K562 (cell line): Measurements from ENCODE around the gene ZSWIM3. TPM values are rescaled to one million over a fixed set of nuclear protein-coding genes. Genes with fewer than 3 reads are reported as not detected.
A peak's percentile ranks its signal among the peaks of the same experiment; 100 is the strongest.

Source experiments
- DMBX1 ChIP-seq: fragments of 250-450 bp; sonication (Bioruptor Pico); IDR thresholded peaks from 2 replicates; pipeline ENCODE4 v1.8.0; 2022; ENCODE audit warnings: inconsistent platforms, mild to moderate bottlenecking, moderate library complexity, borderline replicate concordance
- EWSR1 ChIP-seq: fragments of 450-650 bp; IDR thresholded peaks from 2 replicates; pipeline ENCODE4 v1.6.1; 2018; ENCODE audit warnings: borderline replicate concordance, mild to moderate bottlenecking, low read depth, moderate library complexity; ENCODE audit not compliant: partially characterized antibody
- EZH2 ChIP-seq: IDR thresholded peaks from 2 replicates; pipeline ENCODE4 v1.6.1; 2012; ENCODE audit warnings: low read depth, mild to moderate bottlenecking, inconsistent platforms, low read length, borderline replicate concordance
- FUS ChIP-seq: fragments of 200-400 bp; formaldehyde crosslinking; optimal IDR thresholded peaks from 2 replicates; pipeline ENCODE3; 2017; ENCODE audit warnings: low read depth, low read length
- MTA1 ChIP-seq: fragments of 450-650 bp; IDR thresholded peaks from 2 replicates; pipeline ENCODE4 v1.6.1; 2017; ENCODE audit warnings: borderline replicate concordance
- MYC ChIP-seq, 2 experiments: fragments of 250-450 bp in 1 of 2; sonication (Bioruptor Pico) in 1 of 2; IDR thresholded peaks; 2 replicates each; pipeline versions ENCODE4 v1.5.1 to v1.6.1; 2012 to 2021; ENCODE audit warnings: low read depth in 2 of 2, borderline replicate concordance in 1 of 2, improper control_type of control experiment in 1 of 2, low read length in 1 of 2, mild to moderate bottlenecking in 1 of 2, moderate library complexity in 1 of 2
- RAD21 ChIP-seq, 2 experiments: fragments of 250-450 bp in 1 of 2; fragments of 450-650 bp in 1 of 2; sonication (Bioruptor Pico) in 1 of 2; formaldehyde crosslinking in 1 of 2; IDR thresholded peaks in 1 of 2; conservative IDR thresholded peaks in 1 of 2; 2 replicates each; pipeline versions ENCODE4 v1.4.0 to v1.8.0; 2020 to 2022; ENCODE audit warnings: mild to moderate bottlenecking in 2 of 2, moderate library complexity in 1 of 2
- SMARCC2 ChIP-seq: fragments of 450-650 bp; IDR thresholded peaks from 2 replicates; pipeline ENCODE4 v1.6.1; 2017; ENCODE audit warnings: antibody characterized with exemption, moderate library complexity, mild to moderate bottlenecking, low read depth
- TCFL5 ChIP-seq: fragments of 250-450 bp; sonication (Bioruptor Pico); conservative IDR thresholded peaks from 2 replicates; pipeline ENCODE4 v1.6.1; 2021; ENCODE audit warnings: mild to moderate bottlenecking, moderate library complexity, matching md5 sums
- YY1 ChIP-seq, 3 experiments: IDR thresholded peaks; 2 replicates each; pipeline ENCODE4 v1.6.1; 2011; ENCODE audit warnings: low read length in 2 of 3, mild to moderate bottlenecking in 2 of 3, moderate library complexity in 2 of 3, borderline replicate concordance in 1 of 3, control low read depth in 1 of 3, low read depth in 1 of 3; ENCODE audit not compliant: insufficient read depth in 3 of 3, insufficient replicate concordance in 2 of 3, control insufficient read depth in 1 of 3, insufficient read length in 1 of 3; ENCODE audit errors: extremely low read depth in 1 of 3
- ZC3H8 ChIP-seq: fragments of 450-650 bp; IDR thresholded peaks from 2 replicates; pipeline ENCODE4 v1.6.1; 2017
- ZFP36 ChIP-seq: fragments of 150-350 bp; IDR thresholded peaks from 2 replicates; pipeline ENCODE4 v1.6.1; 2018; ENCODE audit warnings: low read length, low read depth; ENCODE audit not compliant: partially characterized antibody
- ZNF384 ChIP-seq: IDR thresholded peaks from 2 replicates; pipeline ENCODE4 v1.6.1; 2012; ENCODE audit warnings: low read depth, low read length, improper control_type of control experiment
- ZNF41 ChIP-seq: fragments of 250-450 bp; sonication (Bioruptor Pico); conservative IDR thresholded peaks from 2 replicates; pipeline ENCODE4 v1.4.0; 2020; ENCODE audit warnings: mild to moderate bottlenecking
- polyA plus RNA-seq, 8 experiments: library from polyadenylated mRNA; depleted of rRNA in 4 of 8; stranded (reverse) in 5 of 8; unstranded in 3 of 8; fragments of >200 nt; fragmentation: Nextera tagmentation in 2 of 8; fragmentation: Illumina TruSeq in 1 of 8; extraction: Ambion mirVana in 2 of 8; extraction: Trizol in 1 of 8; gene quantifications; 2 replicates each; pipeline versions ENCODE4 v1.2.1 to v1.2.3, GENCODE V29; 2011 to 2014; ENCODE audit warnings: inconsistent platforms in 1 of 8, missing spikeins in 1 of 8
- total RNA-seq, 7 experiments: library from RNA; depleted of rRNA in 6 of 7; stranded (reverse); fragments of >200 nt in 6 of 7; fragmentation: Illumina TruSeq in 2 of 7; extraction: Trizol in 2 of 7; gene quantifications; 2 replicates each; pipeline versions ENCODE4 v1.2.1 to v1.2.3, GENCODE V29; 2011 to 2021; ENCODE audit warnings: low replicate concordance in 1 of 7
- TF ChIP-seq, protein P1 (sequence below): sonication (generic); formaldehyde crosslinking; IDR thresholded peaks from 2 replicates; pipeline ENCODE4 v1.4.0; 2020; ENCODE audit warnings: mild to moderate bottlenecking, missing genetic modification reagents
- TF ChIP-seq, protein P2 (sequence below): fragments of 450-650 bp; IDR thresholded peaks from 2 replicates; pipeline ENCODE4 v1.6.1; 2018; ENCODE audit not compliant: partially characterized antibody
- TF ChIP-seq, protein P3 (sequence below): fragments of 450-650 bp; formaldehyde crosslinking; conservative IDR thresholded peaks from 2 replicates; pipeline ENCODE4 v1.4.0; 2022; ENCODE audit warnings: mild to moderate bottlenecking, missing genetic modification characterization

ZSWIM3 gene
- total and polyA plus RNA-seq, 9 of the 15 experiments (the other 6 are each of a cell fraction or from before 2014, with no cell fraction given), result 1.7 to 4.3 (median 2.9) TPM

DNA sequence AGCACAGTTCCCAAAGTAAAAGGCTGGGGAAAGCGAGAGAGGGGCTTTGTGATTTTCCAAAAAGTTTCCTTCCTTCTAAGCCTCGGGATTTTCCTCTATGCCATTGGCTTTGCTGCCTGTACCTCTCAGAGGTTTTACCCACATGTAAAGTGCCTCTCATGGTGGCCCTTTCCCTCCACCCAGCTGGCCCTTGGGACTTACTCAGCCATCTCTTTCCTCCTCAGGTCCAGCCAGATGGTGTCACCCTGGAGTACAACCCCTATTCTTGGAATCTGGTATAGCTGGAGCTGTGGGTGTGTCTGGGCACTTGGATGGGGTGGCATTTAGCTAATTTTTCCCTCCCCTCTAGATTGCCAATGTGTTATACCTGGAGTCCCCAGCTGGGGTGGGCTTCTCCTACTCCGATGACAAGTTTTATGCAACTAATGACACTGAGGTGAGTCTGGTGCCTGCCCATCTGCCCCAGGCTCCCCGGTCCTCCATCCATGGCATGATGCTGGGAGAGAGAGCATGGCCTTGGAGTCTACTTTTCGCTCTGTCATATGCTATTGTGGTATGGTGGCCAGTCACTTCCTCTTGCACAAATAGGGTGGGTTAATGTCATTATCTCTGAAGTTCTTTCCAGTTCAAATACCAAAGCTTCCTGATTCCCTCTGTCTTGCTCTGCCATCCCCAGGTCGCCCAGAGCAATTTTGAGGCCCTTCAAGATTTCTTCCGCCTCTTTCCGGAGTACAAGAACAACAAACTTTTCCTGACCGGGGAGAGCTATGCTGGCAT, 34.8 kb downstream of the ZSWIM3 start (continued):
- TF ChIP-seq SMARCC2 (no peak), EZH2 (no peak), DMBX1 (CRISPR knock-in tag) (no peak), ZC3H8 (no peak), MYC (IDR thresholded peaks at IDR 0.05; ENCODE audit: low read depth, low read length) (no peak), MYC (CRISPR knock-in tag; IDR thresholded peaks at IDR 0.05; ENCODE audit: borderline replicate concordance, low read depth) (no peak), YY1 (IDR thresholded peaks at IDR 0.05; ENCODE audit: borderline replicate concordance in 1 of 3, control insufficient read depth in 1 of 3, extremely low read depth in 1 of 3, insufficient read depth in 3 of 3, insufficient read length in 1 of 3, insufficient replicate concordance in 2 of 3, low read depth in 1 of 3, low read length in 2 of 3) (peak in 1 of 3 experiments; percentile 4), ZNF384 (no peak), MTA1 (no peak), EWSR1 (no peak), ZFP36 (no peak), ZNF41 (peak; percentile 51; the same call in 1 of the 2 replicates), TCFL5 (CRISPR knock-in tag) (no peak), FUS (no peak), RAD21 (CRISPR knock-in tag; conservative IDR thresholded peaks at IDR 0.05 in 1 of 2, IDR thresholded peaks at IDR 0.05 in 1 of 2) (peak; percentile 11 to 50; a peak in 3 of 4 replicates)
- TF ChIP-seq, protein P1, sequence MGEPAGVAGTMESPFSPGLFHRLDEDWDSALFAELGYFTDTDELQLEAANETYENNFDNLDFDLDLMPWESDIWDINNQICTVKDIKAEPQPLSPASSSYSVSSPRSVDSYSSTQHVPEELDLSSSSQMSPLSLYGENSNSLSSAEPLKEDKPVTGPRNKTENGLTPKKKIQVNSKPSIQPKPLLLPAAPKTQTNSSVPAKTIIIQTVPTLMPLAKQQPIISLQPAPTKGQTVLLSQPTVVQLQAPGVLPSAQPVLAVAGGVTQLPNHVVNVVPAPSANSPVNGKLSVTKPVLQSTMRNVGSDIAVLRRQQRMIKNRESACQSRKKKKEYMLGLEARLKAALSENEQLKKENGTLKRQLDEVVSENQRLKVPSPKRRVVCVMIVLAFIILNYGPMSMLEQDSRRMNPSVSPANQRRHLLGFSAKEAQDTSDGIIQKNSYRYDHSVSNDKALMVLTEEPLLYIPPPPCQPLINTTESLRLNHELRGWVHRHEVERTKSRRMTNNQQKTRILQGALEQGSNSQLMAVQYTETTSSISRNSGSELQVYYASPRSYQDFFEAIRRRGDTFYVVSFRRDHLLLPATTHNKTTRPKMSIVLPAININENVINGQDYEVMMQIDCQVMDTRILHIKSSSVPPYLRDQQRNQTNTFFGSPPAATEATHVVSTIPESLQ (CRISPR knock-in tag), result no peak
- TF ChIP-seq, protein P2, sequence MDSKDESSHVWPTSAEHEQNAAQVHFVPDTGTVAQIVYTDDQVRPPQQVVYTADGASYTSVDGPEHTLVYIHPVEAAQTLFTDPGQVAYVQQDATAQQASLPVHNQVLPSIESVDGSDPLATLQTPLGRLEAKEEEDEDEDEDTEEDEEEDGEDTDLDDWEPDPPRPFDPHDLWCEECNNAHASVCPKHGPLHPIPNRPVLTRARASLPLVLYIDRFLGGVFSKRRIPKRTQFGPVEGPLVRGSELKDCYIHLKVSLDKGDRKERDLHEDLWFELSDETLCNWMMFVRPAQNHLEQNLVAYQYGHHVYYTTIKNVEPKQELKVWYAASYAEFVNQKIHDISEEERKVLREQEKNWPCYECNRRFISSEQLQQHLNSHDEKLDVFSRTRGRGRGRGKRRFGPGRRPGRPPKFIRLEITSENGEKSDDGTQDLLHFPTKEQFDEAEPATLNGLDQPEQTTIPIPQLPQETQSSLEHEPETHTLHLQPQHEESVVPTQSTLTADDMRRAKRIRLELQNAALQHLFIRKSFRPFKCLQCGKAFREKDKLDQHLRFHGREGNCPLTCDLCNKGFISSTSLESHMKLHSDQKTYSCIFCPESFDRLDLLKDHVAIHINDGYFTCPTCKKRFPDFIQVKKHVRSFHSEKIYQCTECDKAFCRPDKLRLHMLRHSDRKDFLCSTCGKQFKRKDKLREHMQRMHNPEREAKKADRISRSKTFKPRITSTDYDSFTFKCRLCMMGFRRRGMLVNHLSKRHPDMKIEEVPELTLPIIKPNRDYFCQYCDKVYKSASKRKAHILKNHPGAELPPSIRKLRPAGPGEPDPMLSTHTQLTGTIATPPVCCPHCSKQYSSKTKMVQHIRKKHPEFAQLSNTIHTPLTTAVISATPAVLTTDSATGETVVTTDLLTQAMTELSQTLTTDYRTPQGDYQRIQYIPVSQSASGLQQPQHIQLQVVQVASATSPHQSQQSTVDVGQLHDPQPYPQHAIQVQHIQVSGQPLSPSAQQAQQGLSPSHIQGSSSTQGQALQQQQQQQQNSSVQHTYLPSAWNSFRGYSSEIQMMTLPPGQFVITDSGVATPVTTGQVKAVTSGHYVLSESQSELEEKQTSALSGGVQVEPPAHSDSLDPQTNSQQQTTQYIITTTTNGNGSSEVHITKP, result peak; percentile 54
- TF ChIP-seq, protein P3, sequence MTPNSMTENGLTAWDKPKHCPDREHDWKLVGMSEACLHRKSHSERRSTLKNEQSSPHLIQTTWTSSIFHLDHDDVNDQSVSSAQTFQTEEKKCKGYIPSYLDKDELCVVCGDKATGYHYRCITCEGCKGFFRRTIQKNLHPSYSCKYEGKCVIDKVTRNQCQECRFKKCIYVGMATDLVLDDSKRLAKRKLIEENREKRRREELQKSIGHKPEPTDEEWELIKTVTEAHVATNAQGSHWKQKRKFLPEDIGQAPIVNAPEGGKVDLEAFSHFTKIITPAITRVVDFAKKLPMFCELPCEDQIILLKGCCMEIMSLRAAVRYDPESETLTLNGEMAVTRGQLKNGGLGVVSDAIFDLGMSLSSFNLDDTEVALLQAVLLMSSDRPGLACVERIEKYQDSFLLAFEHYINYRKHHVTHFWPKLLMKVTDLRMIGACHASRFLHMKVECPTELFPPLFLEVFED (CRISPR knock-in tag), result no peak
